Body of pancreas (tissue), 4 donors: ENCODE measurements around the gene FOXE3.

Experiments
- CTCF ChIP-seq, 7 experiments: fragments of 450-650 bp in 4 of 7; fragments of 200-600 bp in 3 of 7; sonication (generic) in 3 of 7; IDR thresholded peaks; one replicate each; pipeline ENCODE4 v1.5.1; 2016 to 2019; ENCODE audit warnings: antibody characterized with exemption in 7 of 7
- POLR2A ChIP-seq, 3 donors: fragments of 450-650 bp; IDR thresholded peaks; one replicate each; pipeline ENCODE4 v1.6.1; 2016; ENCODE audit warnings: antibody characterized with exemption in 3 of 3, mild to moderate bottlenecking in 2 of 3

DNA sequence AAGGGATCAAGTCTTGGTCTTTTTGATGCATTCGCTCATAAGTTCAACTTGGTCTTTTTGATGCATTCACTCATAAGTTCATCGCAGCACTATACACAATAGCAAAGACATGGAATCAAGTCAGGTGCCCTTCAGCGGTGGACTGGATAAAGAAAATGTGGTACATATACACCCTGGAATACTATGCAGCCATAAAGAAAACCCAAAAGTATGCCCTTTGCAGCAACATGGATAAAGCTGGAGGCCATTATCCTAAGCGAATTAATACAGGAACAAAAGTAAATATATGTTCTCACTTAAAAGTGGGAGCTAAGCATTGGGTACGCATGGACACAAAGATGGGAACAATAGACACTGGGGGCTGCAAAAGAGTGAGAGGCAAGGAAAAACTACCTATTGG lies 29.8 kb upstream of the FOXE3 start:
- TF ChIP-seq POLR2A (IDR thresholded peaks at IDR 0.05) (no peak), CTCF (IDR thresholded peaks at IDR 0.05) (no peak)
